Measurements from ENCODE around the gene SAMD8.

- TF ChIP-seq CTCF (conservative IDR thresholded peaks at IDR 0.05 in 1 of 2, IDR thresholded peaks at IDR 0.05 in 1 of 2; ENCODE audit: extremely low read depth in 1 of 2, insufficient read depth in 1 of 2, low read depth in 1 of 2, low read length in 2 of 2) (no peak), EZH2 (IDR thresholded peaks at IDR 0.05; ENCODE audit: borderline replicate concordance, low read length) (no peak)
Measured at GRCh38 chr10:75063461-75064230, 47.8 kb upstream of the SAMD8 start.

All from mammary epithelial cell (primary cell).